Glutamatergic neuron (in vitro differentiated cells): ENCODE measurements around the gene RHBDD3. TPM values are rescaled to one million over a fixed set of nuclear protein-coding genes. Genes with fewer than 3 reads are reported as not detected.

Experiments
- DNase-seq: peaks from one replicate; pipeline ENCODE4 v3.0.0; 2022
- H3K27ac Mint-ChIP-seq: one replicate; pipeline ENCODE4 v1.8.0; 2020; ENCODE audit warnings: mild to moderate bottlenecking, mixed read lengths, inconsistent platforms; ENCODE audit not compliant: unreplicated experiment
- H3K27me3 Mint-ChIP-seq: one replicate; pipeline ENCODE4 v1.8.0; 2020; ENCODE audit warnings: mild to moderate bottlenecking, moderate library complexity, mixed read lengths, inconsistent platforms; ENCODE audit not compliant: unreplicated experiment
- H3K36me3 Mint-ChIP-seq: one replicate; pipeline ENCODE4 v1.8.0; 2020; ENCODE audit warnings: mild to moderate bottlenecking, mixed read lengths, inconsistent platforms; ENCODE audit not compliant: unreplicated experiment
- H3K4me1 Mint-ChIP-seq: one replicate; pipeline ENCODE4 v1.8.0; 2020; ENCODE audit warnings: mild to moderate bottlenecking, low read depth, mixed read lengths, inconsistent platforms; ENCODE audit not compliant: unreplicated experiment
- H3K4me3 Mint-ChIP-seq: one replicate; pipeline ENCODE4 v1.8.0; 2020; ENCODE audit warnings: mild to moderate bottlenecking, mixed read lengths, inconsistent platforms; ENCODE audit not compliant: unreplicated experiment
- H3K9me3 Mint-ChIP-seq: one replicate; pipeline ENCODE4 v1.8.0; 2020; ENCODE audit warnings: mild to moderate bottlenecking, moderate library complexity, mixed read lengths, inconsistent platforms; ENCODE audit not compliant: unreplicated experiment
- CTCF ChIP-seq: fragments of 200-600 bp; sonication (generic); IDR thresholded peaks from one replicate; pipeline ENCODE4 v1.5.0; 2021; ENCODE audit not compliant: partially characterized antibody, unreplicated experiment
- total RNA-seq: library from RNA; stranded (reverse); fragmentation: NEBNext Ultra II Directional; extraction: Animal tissue kit (Norgen Biotek cat#: 25700); gene quantifications from one replicate; pipeline ENCODE4 v1.2.1, GENCODE V29; 2021; ENCODE audit not compliant: unreplicated experiment

RHBDD3 gene
- total RNA-seq, 1 donor from 2014 or later = 50.4 TPM

GRCh38 chr22:29305836-29306174 is 38.0 kb upstream of the RHBDD3 start:
- peaks cover 7% of the 10 kb centered on the region for H3K27me3 Mint-ChIP-seq
- peaks cover 8% of the 10 kb centered on the region for H3K9me3 Mint-ChIP-seq
- peak overlapping the region; percentile 88 for H3K27ac Mint-ChIP-seq
- H3K36me3 Mint-ChIP-seq = no peaks in the 10 kb centered on the region
- TF ChIP-seq CTCF = no peak
- DNase-seq = no peak
- peaks cover 4% of the 10 kb centered on the region for H3K4me1 Mint-ChIP-seq
- peak overlapping the region; percentile 81 for H3K4me3 Mint-ChIP-seq

- no peak for DNase-seq
- H3K4me1 Mint-ChIP-seq = peaks cover 4% of the 10 kb centered on the region
These were observed 35.1 kb upstream of the RHBDD3 start for GRCh38 chr22:29302681-29303465.

GRCh38 chr22:29302402-29302680 is 34.6 kb upstream of the RHBDD3 start:
- TF ChIP-seq CTCF = no peak
- peak overlapping the region; percentile 12 for H3K27ac Mint-ChIP-seq
- peaks cover 8% of the 10 kb centered on the region for H3K27me3 Mint-ChIP-seq
- H3K4me3 Mint-ChIP-seq = no peak overlapping the region
- no peaks in the 10 kb centered on the region for H3K36me3 Mint-ChIP-seq
- H3K4me1 Mint-ChIP-seq = peaks cover 4% of the 10 kb centered on the region
- peaks cover 12% of the 10 kb centered on the region for H3K9me3 Mint-ChIP-seq
- DNase-seq = no peak

More at GRCh38 chr22:29302681-29303465, 35.1 kb upstream of the RHBDD3 start:
- TF ChIP-seq CTCF = no peak
- Mint-ChIP-seq H3K36me3 (no peaks in the 10 kb centered on the region), H3K27me3 (peaks cover 8% of the 10 kb centered on the region), H3K9me3 (peaks cover 14% of the 10 kb centered on the region), H3K4me3 (no peak overlapping the region), H3K27ac (no peak overlapping the region)

- no peak for DNase-seq
- Mint-ChIP-seq H3K9me3 (peaks cover 12% of the 10 kb centered on the region), H3K4me3 (no peak overlapping the region), H3K27ac (peak overlapping the region; percentile 15), H3K27me3 (peaks cover 8% of the 10 kb centered on the region), H3K4me1 (peaks cover 4% of the 10 kb centered on the region), H3K36me3 (no peaks in the 10 kb centered on the region)
- TF ChIP-seq CTCF = no peak
These were observed 34.1 kb upstream of the RHBDD3 start for GRCh38 chr22:29301716-29302401.

- no peaks in the 10 kb centered on the region for H3K36me3 Mint-ChIP-seq
- DNase-seq = no peak
- H3K4me1 Mint-ChIP-seq = peaks cover 4% of the 10 kb centered on the region
- H3K4me3 Mint-ChIP-seq = no peak overlapping the region
- H3K27ac Mint-ChIP-seq = peak overlapping the region; percentile 56
- TF ChIP-seq CTCF = no peak
- H3K27me3 Mint-ChIP-seq = peaks cover 8% of the 10 kb centered on the region
- H3K9me3 Mint-ChIP-seq = peaks cover 12% of the 10 kb centered on the region
These were observed 33.2 kb upstream of the RHBDD3 start for GRCh38 chr22:29300807-29301601.
